H1 (cell line): ENCODE data around the gene KRTAP5-6. TPM values are rescaled to one million over a fixed set of nuclear protein-coding genes. Genes with fewer than 3 reads are reported as not detected.

Experiments used
- CHD7 ChIP-seq: fragments of 300-600 bp; sonication (generic); IDR thresholded peaks from 2 replicates; pipeline ENCODE4 v1.7.1; 2012; ENCODE audit warnings: low read length, moderate library complexity, mild to moderate bottlenecking, inconsistent platforms; ENCODE audit not compliant: insufficient replicate concordance
- polyA plus RNA-seq, 7 experiments: library from polyadenylated mRNA; depleted of rRNA in 3 of 7; stranded (reverse) in 5 of 7; unstranded in 2 of 7; fragments of >200 nt in 5 of 7; fragments of 200-250 nt in 2 of 7; gene quantifications; 1 replicate in 5 of 7; 2 replicates in 1 of 7; 4 replicates in 1 of 7; pipeline versions ENCODE4 v1.2.1 to v1.2.3, GENCODE V29; 2011 to 2013; ENCODE audit warnings: missing spikeins in 2 of 7, mixed read lengths in 2 of 7
- total RNA-seq: library from RNA; stranded (reverse); fragmentation: NEBNext Ultra II Directional; extraction: Animal tissue kit (Norgen Biotek cat#: 25700); gene quantifications from 2 replicates; pipeline ENCODE4 v1.2.1, GENCODE V29; 2021

Gene KRTAP5-6
- total and polyA plus RNA-seq, 2 of the 8 experiments (the other 6 are each of a cell fraction or from before 2014, with no cell fraction given), result not detected

DNA sequence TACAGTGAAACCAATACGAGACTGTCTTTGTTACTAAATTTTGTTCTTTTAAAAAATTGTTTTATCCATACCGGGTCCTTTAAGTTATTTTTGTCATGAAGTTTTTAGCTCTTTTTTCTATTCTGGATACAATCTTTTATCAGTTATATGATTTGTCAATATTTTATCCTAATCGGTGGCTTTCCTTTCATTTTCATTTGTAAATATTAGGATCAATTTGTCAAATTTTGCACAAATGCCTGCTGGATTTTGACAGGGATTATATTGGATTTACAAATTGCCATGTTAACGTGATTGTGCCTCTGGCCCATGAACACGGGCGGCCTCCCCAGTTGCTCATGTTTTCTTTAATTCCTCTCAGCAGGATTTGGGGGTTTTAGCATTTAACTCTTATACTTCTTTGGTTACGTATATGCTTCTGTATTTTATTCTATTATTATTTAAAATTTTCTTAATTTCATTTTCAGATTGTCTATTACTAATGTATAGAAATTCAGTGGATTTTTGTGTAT, 20.7 kb upstream of the KRTAP5-6 start (continued):
- TF ChIP-seq CHD7, result no peak
